GM19438 (cell line): ENCODE measurements around the gene FNIP1.
"Not testable (repeated sequence)": the region's sequence is repeated elsewhere in the genome, so short reads cannot be mapped to it uniquely, and the experiment has no call there.

Experiments
- ATAC-seq: cut with Tn5 transposase; IDR thresholded peaks from one replicate; pipeline ENCODE4 v1.9.1; 2021; ENCODE audit warnings: low read depth; ENCODE audit not compliant: unreplicated experiment

The FNIP1 gene

DNA sequence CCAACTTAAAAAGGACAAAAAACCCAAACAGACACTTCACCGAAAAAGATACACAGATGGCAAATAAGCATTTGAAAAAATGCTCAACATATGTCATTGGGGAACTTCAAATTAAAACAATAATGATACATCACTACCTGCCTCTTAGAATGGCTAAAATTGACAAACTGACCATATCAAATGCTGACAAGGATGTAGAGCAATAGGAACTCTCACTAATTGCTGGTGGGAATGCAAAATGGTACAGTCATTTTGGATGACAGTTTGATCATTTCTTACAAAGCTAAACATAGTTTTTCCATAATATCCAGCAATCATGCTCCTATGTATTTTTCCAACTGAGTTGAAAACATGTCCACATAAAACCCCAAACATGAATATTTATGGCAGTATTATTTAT lies 102.9 kb downstream of the FNIP1 start:
- ATAC-seq = no peak

DNA sequence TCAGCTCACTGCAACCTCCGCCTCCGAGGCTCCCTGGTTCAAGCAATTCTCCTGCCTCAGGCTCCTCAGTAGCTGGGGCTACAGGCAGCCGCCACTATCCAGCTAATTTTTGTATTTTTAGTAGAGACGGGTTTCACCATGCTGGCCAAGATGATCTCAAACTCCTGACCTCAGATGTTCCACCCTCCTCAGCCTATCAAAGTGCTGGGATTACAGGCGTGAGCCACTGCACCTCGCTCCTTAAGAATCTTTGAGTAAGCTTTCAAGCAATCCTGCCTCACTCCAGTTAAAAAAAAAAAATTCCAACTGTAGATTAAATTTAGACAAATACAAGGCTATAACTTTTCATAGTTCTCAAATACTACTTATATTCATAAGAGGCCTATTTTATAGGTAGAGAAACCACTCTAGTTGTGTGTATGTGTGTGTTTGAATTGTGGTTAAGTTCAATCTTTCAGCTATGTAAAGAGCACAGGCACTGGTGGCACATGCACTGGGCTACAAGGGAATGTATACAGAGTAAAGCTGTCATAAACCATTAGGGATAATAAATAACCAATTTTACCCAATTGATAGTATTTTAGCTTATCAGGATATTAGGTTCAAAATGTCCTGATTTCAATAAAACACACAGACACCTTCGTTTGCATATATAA lies 111.2 kb downstream of the FNIP1 start:
- ATAC-seq = no peak

DNA sequence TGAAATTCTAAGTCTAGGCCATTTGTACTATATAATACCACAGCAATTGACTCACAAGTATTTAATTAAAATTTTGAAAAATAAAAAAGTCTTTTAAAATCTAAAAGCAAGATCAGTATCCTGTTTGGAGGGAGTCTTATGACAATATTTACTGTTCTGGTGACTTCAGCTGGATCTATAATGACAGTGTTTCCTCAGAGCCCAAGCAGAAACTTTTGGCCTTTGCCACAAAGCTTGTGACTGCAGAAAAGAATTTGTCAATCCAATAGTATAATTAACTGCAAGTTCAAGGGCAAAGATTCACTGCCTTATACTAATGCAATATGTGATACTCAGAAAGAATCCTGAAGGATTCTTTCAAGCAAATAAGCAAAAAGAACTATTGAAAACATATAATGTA lies 112.2 kb downstream of the FNIP1 start:
- ATAC-seq = no peak

GRCh38 chr5:131684051-131684450 lies 112.8 kb downstream of the FNIP1 start:
- no peak for ATAC-seq

DNA sequence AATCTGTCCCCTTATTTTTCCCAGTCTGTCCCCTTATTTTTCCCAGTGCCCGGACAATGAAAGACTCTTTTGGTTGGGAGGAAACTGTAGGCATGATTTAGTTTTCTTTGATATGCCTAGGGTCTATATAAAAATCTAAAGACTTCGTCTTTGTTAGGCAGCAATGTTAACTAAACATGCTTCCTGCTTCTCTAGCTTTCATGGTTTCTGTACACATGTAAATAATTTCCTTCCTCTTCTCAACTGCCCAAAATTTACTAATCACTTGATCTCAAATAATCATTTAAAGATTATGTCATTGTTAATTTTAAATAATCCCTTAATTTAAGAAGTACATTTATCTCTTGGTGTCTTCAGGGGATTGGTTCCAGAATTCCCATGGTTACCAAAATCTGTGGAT lies 114.0 kb downstream of the FNIP1 start:
- no peak for ATAC-seq

- no peak for ATAC-seq
Measured at GRCh38 chr5:131682175-131682574, 114.6 kb downstream of the FNIP1 start.

- no peak for ATAC-seq
Measured at GRCh38 chr5:131679911-131680310, 116.9 kb downstream of the FNIP1 start.

- ATAC-seq = not testable (repeated sequence)
Measured at GRCh38 chr5:131678273-131678672, 118.5 kb downstream of the FNIP1 start.

- no peak for ATAC-seq
Measured at GRCh38 chr5:131677115-131677514, 119.7 kb downstream of the FNIP1 start.

DNA sequence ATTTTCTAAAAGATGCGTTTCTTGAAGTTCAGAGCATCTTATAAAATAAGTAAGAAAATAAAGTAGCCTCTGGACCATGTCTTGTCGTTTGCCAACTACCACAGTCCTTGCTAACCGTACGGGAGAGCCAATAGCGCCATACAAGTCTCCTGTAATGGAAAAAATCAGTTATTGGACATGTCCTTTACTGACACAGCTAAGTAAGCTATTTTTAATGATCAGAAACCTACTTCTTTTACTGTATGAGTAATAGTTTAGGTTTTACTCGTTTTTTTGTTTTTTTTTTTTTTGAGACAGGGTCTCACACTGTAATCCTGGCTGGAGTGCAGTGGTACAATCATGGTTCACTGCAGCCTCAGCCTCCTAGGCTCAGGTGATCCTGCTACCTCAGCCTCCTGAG lies 124.0 kb downstream of the FNIP1 start:
- no peak for ATAC-seq

GRCh38 chr5:131671994-131672655 lies 124.7 kb downstream of the FNIP1 start:
- ATAC-seq = no peak

- no peak for ATAC-seq
Measured at GRCh38 chr5:131671409-131671808, 125.4 kb downstream of the FNIP1 start.

DNA sequence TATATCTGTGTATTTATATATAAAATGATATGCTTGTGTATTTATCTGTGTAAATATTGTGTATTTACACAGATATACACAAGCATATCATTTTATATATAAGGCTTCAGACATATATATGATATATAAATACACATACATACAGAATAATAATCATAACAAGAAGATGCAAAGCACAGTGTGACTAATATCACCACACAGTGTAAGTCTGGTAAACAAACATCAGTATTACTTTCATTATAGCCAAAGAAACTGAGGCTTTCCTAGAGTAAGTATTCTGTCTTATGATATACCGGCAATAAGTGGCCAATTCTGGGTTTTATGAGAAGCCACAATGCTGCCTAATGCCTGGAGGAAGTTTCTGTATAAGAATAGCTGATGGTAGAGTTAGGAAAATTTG lies 131.9 kb downstream of the FNIP1 start:
- ATAC-seq = no peak

DNA sequence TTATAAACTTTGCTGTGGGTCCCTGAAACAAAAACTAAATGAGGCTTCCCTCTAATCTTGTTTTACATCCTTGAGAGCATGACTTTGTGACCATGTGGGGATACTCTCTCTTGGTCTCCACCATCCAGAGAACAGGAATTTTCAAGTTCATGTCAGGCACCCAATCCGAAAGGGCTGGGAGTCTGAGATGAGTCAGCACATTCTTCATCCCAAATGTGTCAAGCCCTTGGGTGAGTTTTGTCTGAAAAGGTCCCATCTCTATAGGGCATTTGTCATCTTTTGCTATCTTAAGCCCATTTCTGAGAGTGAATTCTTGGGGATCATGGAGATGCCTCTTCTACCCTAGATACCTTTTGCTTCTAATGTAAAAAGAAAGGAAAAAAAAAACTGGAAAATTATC lies 134.9 kb downstream of the FNIP1 start:
- ATAC-seq = no peak

DNA sequence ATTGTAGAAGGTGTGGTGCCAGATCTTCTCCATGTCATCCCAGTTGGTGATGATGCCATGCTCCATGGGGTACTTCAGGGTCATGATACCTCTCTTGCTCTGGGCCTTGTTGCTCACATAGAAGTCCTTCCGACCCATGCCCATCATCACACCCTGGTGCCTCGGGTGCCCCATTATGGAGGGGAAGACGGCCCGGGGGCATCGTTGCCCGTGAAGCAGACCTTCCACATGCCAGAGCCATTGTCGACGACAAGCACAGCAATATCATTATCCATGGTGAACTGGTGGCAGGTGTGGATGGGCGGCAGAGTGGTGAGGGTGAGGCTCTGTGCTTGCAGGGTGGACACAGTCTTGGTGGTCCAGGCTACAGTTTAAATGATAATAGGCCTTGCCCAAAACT lies 137.0 kb downstream of the FNIP1 start:
- no peak for ATAC-seq

GRCh38 chr5:131659290-131659689 lies 137.5 kb downstream of the FNIP1 start:
- no peak for ATAC-seq

DNA sequence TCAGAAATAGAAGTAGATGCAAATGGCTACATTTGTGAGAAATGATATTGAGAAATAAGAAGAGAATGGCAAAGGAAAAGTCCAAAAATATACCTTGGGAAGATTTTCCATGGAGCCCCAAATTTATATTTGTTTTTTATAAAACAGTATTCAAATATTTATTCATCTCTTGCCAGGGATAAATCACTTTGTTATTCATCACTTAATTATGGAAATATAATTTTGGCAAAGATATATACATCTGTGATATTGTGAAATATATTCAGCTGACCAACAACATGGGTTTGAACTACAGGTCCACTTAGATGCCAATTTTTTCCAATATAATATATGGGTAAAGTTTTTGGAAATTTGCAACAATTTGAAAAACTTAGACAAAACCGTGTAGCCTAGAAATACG lies 142.0 kb downstream of the FNIP1 start:
- no peak for ATAC-seq

DNA sequence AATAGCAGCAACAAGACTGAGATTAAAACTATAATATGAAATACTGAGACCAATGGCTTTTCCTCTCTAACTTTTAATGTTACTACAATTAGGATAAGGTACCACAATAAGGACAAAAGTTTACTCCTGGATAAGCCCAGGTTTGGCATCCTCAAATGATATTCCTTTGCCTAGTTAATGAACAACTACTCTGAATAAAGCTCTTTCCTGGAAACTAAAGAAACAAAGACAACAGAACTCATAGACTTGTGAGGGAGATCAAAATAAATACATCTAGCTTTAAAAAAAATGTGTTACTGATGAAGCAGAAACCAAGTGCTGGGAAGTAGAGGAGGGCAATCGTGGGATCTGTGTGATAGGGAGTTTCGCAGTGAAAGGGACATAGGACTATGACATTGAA lies 142.5 kb downstream of the FNIP1 start:
- no peak for ATAC-seq

- no peak for ATAC-seq
Measured at GRCh38 chr5:131649161-131649560, 147.7 kb downstream of the FNIP1 start.

DNA sequence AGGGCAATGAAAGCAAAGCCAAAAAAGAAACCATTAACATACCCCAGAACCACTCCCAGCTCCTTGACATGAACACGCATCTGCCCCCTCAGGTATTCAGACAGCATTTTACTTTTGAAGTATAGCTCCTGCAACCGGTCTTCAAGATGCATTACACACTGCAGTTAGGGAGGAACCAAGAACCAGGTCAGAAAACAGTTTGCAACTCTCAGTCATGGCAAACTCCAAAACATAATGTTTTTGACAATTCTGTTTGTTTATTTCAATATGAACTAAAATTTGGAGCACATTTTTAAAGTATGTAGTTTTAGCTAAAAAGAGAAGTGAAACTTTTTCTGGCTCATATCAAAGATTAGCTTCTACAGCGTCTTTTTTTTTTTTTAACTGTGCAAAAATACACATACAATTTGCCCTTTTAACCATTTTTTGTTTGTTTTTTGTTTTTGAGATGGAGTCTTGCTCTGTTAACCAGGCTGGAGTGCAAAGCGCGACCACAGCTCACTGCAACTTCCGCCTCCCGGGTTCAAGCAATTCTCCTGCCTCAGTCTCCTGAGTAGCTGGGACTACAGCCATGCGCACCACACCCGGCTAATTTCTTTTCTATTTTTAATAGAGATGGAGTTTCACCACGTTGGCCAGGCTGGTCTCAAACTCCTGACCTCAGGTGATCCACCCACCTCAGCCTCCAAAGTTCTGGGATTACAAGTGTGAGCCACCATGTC lies 149.6 kb downstream of the FNIP1 start:
- ATAC-seq = no peak

DNA sequence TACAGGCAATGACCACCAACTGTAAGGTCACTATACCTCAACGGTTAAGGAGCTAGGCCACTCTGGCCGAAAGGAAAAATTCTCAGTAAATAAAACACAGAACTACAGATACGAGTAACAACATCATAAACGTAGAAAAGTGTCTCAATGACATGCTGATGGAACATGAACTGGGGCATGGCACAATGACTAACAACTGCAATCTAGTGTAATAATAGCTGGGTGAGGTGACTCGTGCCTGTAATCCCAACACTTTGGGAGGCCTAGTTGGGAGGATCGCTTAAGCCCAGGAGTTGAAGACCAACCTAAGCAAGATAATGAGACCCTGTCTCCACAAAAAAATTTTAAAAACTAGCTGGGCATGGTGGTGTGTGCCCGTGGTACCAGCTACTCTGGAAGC lies 152.0 kb downstream of the FNIP1 start:
- no peak for ATAC-seq

- ATAC-seq = no peak
Measured at GRCh38 chr5:131644370-131644769, 152.4 kb downstream of the FNIP1 start.
